ENCODE data around the gene SENP3.

The SENP3 gene

DNA sequence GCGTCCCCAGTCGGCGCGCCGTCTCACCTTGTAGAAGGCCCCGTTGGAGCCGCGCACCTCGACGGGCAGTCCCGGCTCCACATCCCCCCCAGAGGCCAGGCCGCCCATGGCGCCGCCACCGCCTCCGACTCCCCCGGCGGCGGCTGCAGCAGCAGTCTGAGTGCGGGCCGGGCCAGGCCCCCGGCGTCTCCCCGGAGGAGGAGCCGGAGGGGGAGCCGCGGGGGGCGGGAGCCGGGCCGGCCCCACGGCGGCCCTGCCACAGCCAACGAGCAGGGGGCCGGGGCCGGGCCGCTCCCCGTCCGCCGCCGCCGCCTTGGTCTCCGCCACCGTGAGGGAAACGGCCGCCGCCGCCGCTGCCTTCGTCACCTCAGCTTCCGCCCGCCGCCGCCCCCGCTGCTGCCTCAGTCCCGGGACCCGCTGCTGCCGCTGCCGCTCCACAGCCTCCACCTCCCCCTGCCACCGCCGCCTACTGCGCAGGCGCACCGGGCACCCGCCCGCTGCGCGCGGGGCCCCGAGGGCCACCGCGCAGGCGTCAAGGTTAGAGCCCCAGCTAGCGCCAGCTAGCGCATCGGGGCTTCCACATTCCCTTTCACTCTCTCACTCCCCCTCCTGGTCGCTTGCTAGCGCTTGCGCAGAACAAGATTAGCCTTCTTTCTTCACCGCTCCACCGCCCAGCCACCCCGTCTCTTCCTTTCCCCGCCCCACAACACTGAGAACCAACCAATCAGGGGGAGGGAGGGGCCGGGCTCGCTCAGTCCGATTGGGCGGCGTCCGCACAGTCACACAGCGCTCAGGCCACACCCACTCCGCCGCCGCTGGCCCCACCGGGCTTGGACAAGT, 52.9 kb downstream of the SENP3 start, which contains the start of gene FXR2:
Gene FXR2 (minus strand): TSS at position 473 of the 840 bp plus-strand sequence. CDS start 365 bp downstream, at position 108.
- Histone ChIP-seq H3K27me3 (ENCODE audit: low read depth) (no peaks in the 10 kb centered on the region), H3K9me3 (no peaks in the 10 kb centered on the region), H3K4me3 (peak within 1 kb of the TSS; percentile 61), H3K36me3 (replicated peaks) (peaks cover 6% of the 10 kb centered on the region), H3K4me1 (peaks cover 9% of the 10 kb centered on the region)
- peak; percentile 100 for DNase-seq (ENCODE audit: low spot score in 2 of 2)
- in situ Hi-C loops (cut with MboI; ENCODE audit: low sequenced_read_pairs) = no loop called here

DNA sequence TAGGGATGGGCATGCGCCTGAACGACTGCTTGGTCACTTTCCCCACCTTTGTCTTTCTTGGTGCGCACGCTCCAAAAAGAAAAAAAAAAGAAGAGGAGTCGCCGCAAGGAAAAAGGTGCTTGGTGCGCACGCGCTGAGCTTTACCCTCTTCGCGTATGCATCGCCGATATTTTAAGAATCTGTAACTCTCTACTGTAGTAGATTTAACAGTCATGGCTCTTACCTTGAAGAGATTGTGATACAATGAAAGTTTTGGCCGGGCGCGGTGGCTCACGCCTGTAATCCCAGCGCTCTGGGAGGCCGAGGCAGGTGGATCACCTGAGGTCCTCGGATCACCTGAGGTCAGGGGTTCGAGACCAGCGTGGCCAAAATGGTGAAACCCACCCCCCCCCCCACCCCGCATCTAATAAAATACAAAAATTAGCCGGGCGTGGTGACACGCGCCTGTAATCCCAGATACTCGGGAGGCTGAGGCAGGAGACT, 53.6 kb downstream of the SENP3 start:
- Histone ChIP-seq H3K4me3 (peak overlapping the region; percentile 34), H3K27me3 (ENCODE audit: low read depth) (no peaks in the 10 kb centered on the region), H3K4me1 (peaks cover 9% of the 10 kb centered on the region), H3K36me3 (replicated peaks) (peaks cover 6% of the 10 kb centered on the region), H3K9me3 (no peaks in the 10 kb centered on the region)
- DNase-seq (ENCODE audit: low spot score in 2 of 2) = no peak
- in situ Hi-C loops (cut with MboI; ENCODE audit: low sequenced_read_pairs) = no loop called here

DNA sequence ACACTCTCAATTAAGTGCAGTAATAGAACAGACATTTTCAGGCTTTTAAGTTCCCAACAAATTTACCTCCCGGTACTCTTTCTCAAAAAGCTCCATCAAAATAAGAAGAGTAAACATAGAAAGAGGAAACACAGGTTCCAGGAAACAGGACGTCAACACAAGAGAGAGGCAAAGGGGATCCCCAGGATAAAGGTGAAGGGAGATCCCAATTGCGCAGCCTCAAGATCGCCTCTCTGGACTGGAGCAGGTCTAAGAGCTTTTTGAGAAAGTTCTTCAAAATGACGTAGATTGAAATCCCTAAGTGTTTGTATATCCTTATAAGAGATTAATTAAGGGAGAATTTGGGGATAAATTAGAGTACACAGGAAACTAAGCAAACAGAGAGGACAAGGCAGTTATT, 56.9 kb downstream of the SENP3 start:
- Histone ChIP-seq H3K36me3 (replicated peaks) (no peaks in the 10 kb centered on the region), H3K4me1 (no peaks in the 10 kb centered on the region; the same call in 1 of the 2 replicates), H3K27me3 (ENCODE audit: low read depth) (no peaks in the 10 kb centered on the region), H3K4me3 (no peak overlapping the region), H3K9me3 (no peaks in the 10 kb centered on the region)
- no peak for DNase-seq (ENCODE audit: low spot score in 2 of 2)
- in situ Hi-C loops (cut with MboI; ENCODE audit: low sequenced_read_pairs) = no loop called here

- in situ Hi-C loops (cut with MboI; ENCODE audit: low sequenced_read_pairs) = no loop called here
- DNase-seq (ENCODE audit: low spot score in 2 of 2) = no peak
- H3K27me3 ChIP-seq (ENCODE audit: low read depth) = no peaks in the 10 kb centered on the region
- no peaks in the 10 kb centered on the region for H3K36me3 ChIP-seq (replicated peaks)
- H3K4me1 ChIP-seq = no peaks in the 10 kb centered on the region
- no peaks in the 10 kb centered on the region for H3K9me3 ChIP-seq
- no peak overlapping the region for H3K4me3 ChIP-seq
Measured at GRCh38 chr17:7620835-7621234, 59.1 kb downstream of the SENP3 start.

Data from HAP-1 (cell line).